ENCODE measurements around the gene ZPR1.
A peak's percentile ranks its signal among the peaks of the same experiment; 100 is the strongest.
"Not testable (repeated sequence)": the region's sequence is repeated elsewhere in the genome, so short reads cannot be mapped to it uniquely, and the experiment has no call there.

The ZPR1 gene

DNA sequence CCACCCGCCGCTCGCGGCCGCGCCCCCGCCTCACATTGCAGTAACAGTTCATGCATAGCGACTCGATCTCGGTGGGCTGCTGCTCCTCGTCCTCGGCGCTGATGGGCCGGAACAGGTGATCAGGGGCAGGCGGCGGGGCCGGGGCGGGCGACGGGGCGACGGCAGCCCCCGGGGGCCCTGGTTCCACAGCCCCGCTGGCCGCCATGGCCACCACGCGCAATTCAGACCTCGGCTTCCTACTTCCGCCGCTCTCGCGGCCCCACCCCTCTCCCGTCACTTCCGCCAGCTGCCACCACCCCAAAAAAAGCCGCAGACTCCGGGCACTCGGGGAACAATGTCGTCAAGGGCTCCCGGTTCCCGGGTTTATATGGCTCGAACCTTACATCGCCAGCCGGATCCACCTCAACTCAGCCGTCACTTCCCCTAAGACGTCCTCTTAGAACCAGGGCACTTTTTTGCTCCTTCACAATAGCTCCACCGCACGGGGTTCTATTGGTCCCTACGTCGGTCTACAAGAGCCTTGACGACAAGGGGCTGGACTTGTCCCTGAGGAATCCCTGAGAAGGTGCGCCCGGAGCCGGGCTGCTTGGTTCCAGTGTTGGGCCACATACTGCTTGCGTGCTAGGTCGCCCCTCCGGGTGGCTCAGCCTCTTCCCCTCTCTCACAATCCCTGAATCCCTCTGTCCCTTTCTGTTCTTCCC lies at the start of gene ZPR1:
Gene ZPR1, minus strand, starts transcription at position 238 of the 701 bp plus-strand sequence. Its CDS starts 33 bp downstream, at position 205.
- peak; percentile 72 to 80 (median 78) for DNase-seq (ENCODE audit: low read depth in 4 of 4, low spot score in 1 of 4)

GRCh38 chr11:116836632-116836991 lies 48.8 kb upstream of the ZPR1 start:
- DNase-seq (ENCODE audit: low read depth in 4 of 4, low spot score in 1 of 4), result no peak

DNA sequence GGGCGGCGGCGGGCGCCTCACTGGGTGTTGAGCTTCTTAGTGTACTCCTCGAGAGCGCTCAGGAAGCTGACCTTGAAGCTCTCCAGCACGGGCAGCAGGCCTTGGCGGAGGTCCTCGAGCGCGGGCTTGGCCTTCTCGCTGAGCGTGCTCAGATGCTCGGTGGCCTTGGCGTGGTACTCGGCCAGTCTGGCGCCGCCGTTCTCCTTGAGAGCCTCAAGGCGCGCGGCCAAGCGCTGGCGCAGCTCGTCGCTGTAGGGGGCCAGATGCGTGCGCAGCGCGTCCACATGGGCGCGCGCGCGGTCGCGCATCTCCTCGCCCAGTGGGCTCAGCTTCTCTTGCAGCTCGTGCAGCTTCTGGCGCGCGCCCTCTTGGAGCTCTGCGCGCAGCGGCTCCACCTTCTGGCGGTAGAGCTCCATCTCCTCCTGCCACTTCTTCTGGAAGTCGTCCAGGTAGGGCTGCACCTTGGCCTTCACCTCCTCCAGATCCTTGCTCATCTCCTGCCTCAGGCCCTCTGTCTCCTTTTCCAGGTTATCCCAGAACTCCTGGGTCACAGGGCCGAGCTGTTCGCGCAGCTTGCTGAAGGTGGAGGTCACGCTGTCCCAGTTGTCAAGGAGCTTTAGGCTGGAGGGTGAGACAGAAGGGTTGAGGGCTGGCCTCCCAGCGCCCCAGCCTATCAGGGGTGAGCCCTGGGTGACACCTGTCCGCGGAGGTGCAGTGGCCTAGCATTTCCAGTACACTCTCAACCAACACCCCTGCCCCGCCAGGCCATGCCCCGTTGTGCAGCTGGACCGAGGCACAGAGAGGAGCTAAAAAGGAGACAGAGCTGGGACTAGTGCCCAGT lies 48.2 kb upstream of the ZPR1 start:
- DNase-seq (ENCODE audit: low read depth in 4 of 4, low spot score in 1 of 4), result peak; percentile 30 to 70 (median 54)

- no peak for DNase-seq (ENCODE audit: low read depth in 4 of 4, low spot score in 1 of 4)
Observed at GRCh38 chr11:116835042-116835772, 47.4 kb upstream of the ZPR1 start.

DNA sequence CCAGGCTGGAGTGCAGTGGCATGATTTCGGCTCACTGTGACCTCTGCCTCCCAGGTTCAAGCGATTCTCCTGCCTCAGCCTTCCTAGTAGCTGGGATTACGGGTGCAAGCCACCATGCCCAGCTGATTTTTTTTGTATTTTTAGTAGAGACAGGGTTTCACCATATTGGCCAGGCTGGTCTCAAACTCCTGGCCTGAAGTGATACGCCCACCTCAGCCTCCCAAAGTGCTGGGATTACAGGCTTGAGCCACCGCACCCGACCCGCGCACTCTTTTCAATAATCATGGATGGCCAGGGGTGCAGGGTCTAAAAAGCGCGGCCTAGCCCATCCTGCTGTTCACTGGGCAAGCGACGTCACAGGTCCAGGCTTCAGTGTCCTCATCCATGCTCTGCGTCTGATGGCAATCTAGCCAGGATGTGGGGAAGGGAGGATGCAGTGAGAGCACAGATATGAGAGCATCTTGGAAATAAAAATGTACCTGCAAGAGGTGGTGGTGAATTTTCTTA lies 46.8 kb upstream of the ZPR1 start:
- not testable (repeated sequence) for DNase-seq (ENCODE audit: low read depth in 4 of 4, low spot score in 1 of 4)

GRCh38 chr11:116833816-116834534 lies 46.2 kb upstream of the ZPR1 start:
- no peak for DNase-seq (ENCODE audit: low read depth in 4 of 4, low spot score in 1 of 4)

DNA sequence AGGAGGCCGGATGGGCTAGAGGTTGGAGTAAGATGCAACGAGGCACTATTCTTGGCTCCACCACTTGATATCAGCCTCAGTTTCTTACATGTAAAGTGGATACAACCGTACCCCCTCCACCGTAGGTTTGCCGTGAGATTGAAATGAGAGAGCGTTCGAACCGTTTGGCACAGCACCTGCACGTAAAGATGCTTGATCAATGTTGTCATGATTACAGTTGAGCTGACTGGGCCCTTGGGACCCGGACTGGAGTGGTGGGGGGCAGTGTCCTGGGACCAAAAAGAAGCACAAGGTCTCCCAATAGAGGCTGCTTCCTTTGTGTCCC lies 45.6 kb upstream of the ZPR1 start:
- no peak for DNase-seq (ENCODE audit: low read depth in 4 of 4, low spot score in 1 of 4)

GRCh38 chr11:116832350-116833290 lies 44.8 kb upstream of the ZPR1 start:
- DNase-seq (ENCODE audit: low read depth in 4 of 4, low spot score in 1 of 4), result no peak

GRCh38 chr11:116831790-116832349 lies 44.0 kb upstream of the ZPR1 start:
- no peak for DNase-seq (ENCODE audit: low read depth in 4 of 4, low spot score in 1 of 4)

- DNase-seq (ENCODE audit: low read depth in 4 of 4, low spot score in 1 of 4), result no peak
Observed at GRCh38 chr11:116830184-116830912, 42.5 kb upstream of the ZPR1 start.

DNA sequence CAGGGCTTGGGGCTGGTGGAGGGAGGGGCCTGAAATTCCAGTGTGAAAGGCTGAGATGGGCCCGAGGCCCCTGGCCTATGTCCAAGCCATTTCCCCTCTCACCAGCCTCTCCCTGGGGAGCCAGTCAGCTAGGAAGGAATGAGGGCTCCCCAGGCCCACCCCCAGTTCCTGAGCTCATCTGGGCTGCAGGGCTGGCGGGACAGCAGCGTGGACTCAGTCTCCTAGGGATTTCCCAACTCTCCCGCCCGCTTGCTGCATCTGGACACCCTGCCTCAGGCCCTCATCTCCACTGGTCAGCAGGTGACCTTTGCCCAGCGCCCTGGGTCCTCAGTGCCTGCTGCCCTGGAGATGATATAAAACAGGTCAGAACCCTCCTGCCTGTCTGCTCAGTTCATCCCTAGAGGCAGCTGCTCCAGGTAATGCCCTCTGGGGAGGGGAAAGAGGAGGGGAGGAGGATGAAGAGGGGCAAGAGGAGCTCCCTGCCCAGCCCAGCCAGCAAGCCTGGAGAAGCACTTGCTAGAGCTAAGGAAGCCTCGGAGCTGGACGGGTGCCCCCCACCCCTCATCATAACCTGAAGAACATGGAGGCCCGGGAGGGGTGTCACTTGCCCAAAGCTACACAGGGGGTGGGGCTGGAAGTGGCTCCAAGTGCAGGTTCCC lies 41.8 kb upstream of the ZPR1 start, which contains the start of gene APOC3:
Gene APOC3, plus strand, starts transcription at position 383 of the 659 bp plus-strand sequence. CDS start 676 bp downstream, outside the sequence.
- no peak for DNase-seq (ENCODE audit: low read depth in 4 of 4, low spot score in 1 of 4)

DNA sequence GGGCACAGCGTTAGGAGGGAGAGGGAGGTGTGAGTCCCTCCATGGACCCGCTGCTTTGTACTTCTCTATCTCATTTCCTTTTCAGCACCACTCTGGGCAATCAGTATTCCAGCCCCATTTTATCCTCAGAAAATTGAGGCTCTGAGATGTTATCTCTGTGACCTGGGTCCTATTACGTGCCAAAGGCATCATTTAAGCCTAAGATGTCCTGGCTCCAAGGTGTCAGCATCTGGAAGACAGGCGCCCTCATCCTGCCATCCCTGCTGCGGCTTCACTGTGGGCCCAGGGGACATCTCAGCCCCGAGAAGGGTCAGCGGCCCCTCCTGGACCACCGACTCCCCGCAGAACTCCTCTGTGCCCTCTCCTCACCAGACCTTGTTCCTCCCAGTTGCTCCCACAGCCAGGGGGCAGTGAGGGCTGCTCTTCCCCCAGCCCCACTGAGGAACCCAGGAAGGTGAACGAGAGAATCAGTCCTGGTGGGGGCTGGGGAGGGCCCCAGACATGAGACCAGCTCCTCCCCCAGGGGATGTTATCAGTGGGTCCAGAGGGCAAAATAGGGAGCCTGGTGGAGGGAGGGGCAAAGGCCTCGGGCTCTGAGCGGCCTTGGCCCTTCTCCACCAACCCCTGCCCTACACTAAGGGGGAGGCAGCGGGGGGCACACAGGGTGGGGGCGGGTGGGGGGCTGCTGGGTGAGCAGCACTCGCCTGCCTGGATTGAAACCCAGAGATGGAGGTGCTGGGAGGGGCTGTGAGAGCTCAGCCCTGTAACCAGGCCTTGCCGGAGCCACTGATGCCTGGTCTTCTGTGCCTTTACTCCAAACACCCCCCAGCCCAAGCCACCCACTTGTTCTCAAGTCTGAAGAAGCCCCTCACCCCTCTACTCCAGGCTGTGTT lies 41.1 kb upstream of the ZPR1 start:
- no peak for DNase-seq (ENCODE audit: low read depth in 4 of 4, low spot score in 1 of 4)

DNA sequence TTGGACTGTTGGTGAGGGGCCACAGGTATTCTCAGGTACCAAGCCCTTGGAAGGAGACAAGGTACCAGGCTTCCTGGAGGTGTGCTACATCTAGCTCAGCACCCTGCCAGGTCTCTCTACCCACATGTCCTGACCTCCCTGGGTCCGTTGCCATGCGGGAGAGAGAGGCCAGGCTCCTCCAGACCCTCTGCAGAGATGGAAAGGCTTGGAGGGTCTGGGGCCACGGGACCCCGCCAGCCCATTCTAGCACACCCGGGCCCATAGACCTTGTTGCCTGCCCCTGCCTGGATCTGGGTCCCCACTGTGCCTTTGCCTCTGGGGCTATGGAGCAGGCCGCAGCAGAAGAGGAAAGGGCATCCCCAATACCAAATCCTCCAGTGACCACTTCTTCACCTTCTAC lies 39.6 kb upstream of the ZPR1 start:
- DNase-seq (ENCODE audit: low read depth in 4 of 4, low spot score in 1 of 4), result no peak

- no peak for DNase-seq (ENCODE audit: low read depth in 4 of 4, low spot score in 1 of 4)
Observed at GRCh38 chr11:116826751-116827431, 39.1 kb upstream of the ZPR1 start.

GRCh38 chr11:116825854-116826750 lies 38.3 kb upstream of the ZPR1 start:
- DNase-seq (ENCODE audit: low read depth in 4 of 4, low spot score in 1 of 4), result no peak

GRCh38 chr11:116825434-116825833 lies 37.6 kb upstream of the ZPR1 start:
- no peak for DNase-seq (ENCODE audit: low read depth in 4 of 4, low spot score in 1 of 4)

Data from stimulated activated CD4-positive, alpha-beta T cell treated with anti-CD3 and anti-CD28 coated beads, Interleukin-1b, Interleukin-23, amount 100 ng/mL, for 24 hours (primary cell).